ENCODE measurements around the gene IDUA.

The IDUA gene

GRCh38 chr4:1002631-1003251, 15.9 kb downstream of the IDUA start:
- no peak for DNase-seq

- DNase-seq, result no peak
These were observed 16.6 kb downstream of the IDUA start for GRCh38 chr4:1003271-1004070.

GRCh38 chr4:1004071-1004418, 17.2 kb downstream of the IDUA start:
- DNase-seq, result no peak

- DNase-seq, result no peak
These were observed 18.0 kb downstream of the IDUA start for GRCh38 chr4:1004557-1005485.

GRCh38 chr4:1006856-1007255, 20.0 kb downstream of the IDUA start:
- no peak for DNase-seq

GRCh38 chr4:1008840-1009541, 22.1 kb downstream of the IDUA start:
- DNase-seq, result no peak

- DNase-seq, result no peak
These were observed 22.9 kb downstream of the IDUA start for GRCh38 chr4:1009542-1010394.

- peak; percentile 13 for DNase-seq
These were observed 23.7 kb downstream of the IDUA start for GRCh38 chr4:1010395-1011021.

GRCh38 chr4:1011022-1011665, 24.3 kb downstream of the IDUA start, which contains the start of gene FGFRL1:
FGFRL1 (plus strand) TSS chr4:1011626; CDS start chr4:1012486, 860 bp downstream.
- no peak for DNase-seq

- DNase-seq, result no peak
These were observed 24.8 kb downstream of the IDUA start for GRCh38 chr4:1011666-1012033.

GRCh38 chr4:1012034-1012739, 25.3 kb downstream of the IDUA start:
- no peak for DNase-seq

- DNase-seq, result no peak
These were observed 26.6 kb downstream of the IDUA start for GRCh38 chr4:1013225-1014073.

GRCh38 chr4:1014291-1015167, 27.7 kb downstream of the IDUA start:
- DNase-seq, result no peak

GRCh38 chr4:1015179-1015578, 28.3 kb downstream of the IDUA start:
- DNase-seq, result no peak

- no peak for DNase-seq
These were observed 28.9 kb downstream of the IDUA start for GRCh38 chr4:1015746-1016145.

GRCh38 chr4:1017211-1017610, 30.4 kb downstream of the IDUA start:
- DNase-seq, result no peak

GRCh38 chr4:1017706-1018105, 30.9 kb downstream of the IDUA start:
- no peak for DNase-seq

Measured in DMS153 (cell line).